Suppressor macrophage treated with lipopolysaccharide for 1 hour (primary cell): ENCODE data around the gene UBIAD1.
"Not testable (repeated sequence)": the region's sequence is repeated elsewhere in the genome, so short reads cannot be mapped to it uniquely, and the experiment has no call there.

ENCODE experiments used
- DNase-seq, 3 donors: peaks; one replicate each; pipeline ENCODE4 v3.0.0-alpha.2; 2020 to 2022

Gene UBIAD1, protein sequence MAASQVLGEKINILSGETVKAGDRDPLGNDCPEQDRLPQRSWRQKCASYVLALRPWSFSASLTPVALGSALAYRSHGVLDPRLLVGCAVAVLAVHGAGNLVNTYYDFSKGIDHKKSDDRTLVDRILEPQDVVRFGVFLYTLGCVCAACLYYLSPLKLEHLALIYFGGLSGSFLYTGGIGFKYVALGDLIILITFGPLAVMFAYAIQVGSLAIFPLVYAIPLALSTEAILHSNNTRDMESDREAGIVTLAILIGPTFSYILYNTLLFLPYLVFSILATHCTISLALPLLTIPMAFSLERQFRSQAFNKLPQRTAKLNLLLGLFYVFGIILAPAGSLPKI

GRCh38 chr1:11272832-11273594 lies at the start of gene UBIAD1:
TSS of gene UBIAD1 (plus strand) at chr1:11273198. CDS start at chr1:11273532, 334 bp downstream.
- DNase-seq: peak; percentile 86 to 97 (median 94)

DNA sequence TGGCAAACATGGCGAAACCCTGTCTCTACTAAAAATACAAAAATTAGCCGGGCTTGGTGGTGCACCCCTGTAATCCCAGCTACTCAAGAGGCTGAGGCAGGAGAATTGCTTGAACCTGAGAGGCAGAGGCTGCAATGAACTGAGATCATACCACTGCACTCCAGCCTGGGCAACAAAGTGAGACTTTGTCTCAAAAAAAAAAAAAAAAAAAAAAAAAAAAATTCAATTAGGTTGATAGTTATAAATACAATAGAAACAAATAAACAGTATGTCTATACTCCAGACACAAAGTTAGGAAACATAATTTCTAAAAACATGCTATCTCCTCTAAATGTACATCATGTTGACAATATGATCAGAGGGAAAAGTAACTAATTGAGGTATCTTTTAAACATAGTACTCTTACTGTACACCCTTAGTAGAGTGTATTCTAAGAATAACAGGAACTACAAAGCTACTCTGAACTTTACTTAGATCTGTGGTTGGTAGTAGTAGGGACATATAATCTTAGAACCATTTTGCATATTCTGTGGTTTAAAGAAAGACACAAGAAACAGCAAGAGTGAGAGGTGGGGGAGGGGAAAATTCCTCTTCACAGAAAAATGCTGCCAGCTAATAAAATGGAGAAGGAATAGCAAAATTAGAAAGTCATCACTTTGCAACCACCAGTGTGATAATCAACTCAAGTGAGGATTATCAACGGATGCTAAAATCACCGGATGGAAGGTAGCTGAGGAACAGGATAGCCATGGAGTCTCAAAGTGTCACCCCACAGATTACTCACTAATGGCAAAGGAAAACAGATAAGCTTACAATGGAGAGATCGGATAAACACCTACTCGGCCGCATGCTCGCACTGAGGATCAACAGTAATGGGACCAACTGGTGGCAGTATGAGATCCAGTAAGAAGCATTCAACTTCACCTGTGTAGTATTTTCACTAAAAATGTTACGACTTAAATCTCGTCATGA lies 45.6 kb upstream of the UBIAD1 start:
- DNase-seq: no peak

- DNase-seq: peak in 2 of 3 donors; percentile 1 to 19
Measured at GRCh38 chr1:11229203-11229602, 43.8 kb upstream of the UBIAD1 start.

DNA sequence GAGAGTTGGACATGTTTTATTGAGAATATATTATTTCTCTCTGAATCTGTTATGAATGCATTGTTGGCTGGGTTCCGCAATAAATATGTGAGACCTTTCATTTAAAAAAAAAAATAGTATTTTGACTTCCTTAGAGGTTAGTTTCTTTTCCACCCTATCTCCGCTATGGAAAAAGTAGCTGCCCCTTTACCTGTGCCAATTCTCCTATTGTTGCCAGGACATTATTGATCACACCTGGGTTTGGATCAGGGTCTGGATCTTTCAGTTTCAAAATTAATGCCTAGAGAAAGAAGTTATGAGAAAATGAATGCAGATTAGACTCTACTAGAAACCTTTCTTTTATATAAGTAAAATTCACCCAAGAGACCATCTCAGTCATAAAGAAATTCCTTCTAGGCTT lies 39.8 kb upstream of the UBIAD1 start:
- DNase-seq: no peak

- no peak for DNase-seq
Measured at GRCh38 chr1:11237356-11237755, 35.6 kb upstream of the UBIAD1 start.

DNA sequence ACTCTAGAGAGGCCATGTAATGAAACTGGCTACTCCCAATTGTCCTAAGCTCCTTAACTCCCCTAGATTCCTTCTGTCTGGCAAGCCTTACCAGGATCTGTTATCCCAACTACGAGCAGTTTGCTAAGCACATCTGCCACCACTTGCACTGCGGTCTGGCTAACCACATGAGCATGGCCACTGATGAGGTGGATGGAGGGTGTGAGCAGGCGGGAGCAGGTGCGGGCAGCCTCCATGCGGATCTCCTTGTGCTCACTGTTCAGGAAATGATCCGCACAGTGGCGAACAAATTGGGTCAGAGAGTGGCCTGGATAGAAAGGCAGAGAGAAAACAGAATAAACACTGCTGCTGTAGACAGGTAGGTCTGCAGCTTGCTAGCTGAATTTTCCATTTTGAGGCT lies 34.7 kb upstream of the UBIAD1 start:
- no peak for DNase-seq

GRCh38 chr1:11245248-11245647 lies 27.8 kb upstream of the UBIAD1 start:
- DNase-seq: no peak

- DNase-seq: no peak
Measured at GRCh38 chr1:11245904-11246719, 26.9 kb upstream of the UBIAD1 start.

DNA sequence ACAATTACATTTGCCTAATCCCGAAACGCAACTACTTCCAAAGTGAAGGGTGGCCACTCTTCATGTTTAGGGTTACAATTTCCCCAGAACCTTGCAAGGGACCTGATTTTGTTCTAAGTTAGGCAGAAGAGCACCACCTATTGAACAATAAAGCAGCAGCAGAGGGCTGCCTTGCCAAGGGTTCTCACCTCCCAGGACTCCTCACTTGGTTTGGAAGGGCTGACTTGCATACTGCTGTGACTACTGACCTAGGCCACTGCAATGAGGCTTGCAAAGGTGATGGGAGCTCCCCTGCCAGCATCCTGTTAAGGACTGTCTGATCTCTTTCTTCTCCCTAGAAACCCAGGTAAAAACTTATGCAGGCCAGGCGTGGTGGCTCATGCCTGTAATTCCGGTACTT lies 24.8 kb upstream of the UBIAD1 start:
- DNase-seq: no peak

DNA sequence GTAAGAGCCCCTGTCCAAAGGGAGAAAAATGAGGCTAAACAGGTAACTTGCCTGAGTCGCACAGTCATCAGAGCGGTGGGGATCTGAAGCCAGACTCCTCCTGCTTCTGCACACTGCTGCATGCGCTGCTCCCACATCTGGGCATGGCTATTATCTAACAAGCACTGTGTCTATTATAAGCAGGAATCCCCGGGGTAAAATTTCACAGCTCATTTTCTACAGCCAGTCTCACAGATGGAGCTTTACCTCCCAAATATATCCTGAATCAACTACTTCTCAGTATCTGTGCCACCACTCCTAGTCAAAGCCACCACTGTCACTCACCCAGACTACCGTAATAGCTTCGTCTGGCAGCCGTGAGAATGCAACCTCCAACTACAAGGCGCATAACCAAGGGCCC lies 20.5 kb upstream of the UBIAD1 start:
- no peak for DNase-seq

DNA sequence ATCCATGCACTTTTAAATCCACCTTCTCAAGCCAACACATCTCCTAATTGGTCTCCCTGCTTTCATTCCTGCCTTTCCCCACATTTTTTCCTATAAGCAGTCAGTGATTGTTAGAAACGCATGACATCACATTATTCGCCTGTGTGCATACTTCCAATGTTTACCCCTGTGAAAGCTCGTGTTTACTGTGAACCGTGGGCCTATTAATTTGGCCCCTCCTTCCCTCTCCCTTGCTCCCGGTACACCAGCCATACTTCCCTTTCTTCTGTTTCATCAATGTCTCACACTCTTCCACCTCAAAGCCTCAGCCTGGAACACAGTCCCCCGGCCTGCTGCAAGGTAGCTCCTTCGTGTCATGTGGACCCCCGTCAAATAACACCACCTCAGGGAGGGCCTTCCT lies 19.8 kb upstream of the UBIAD1 start:
- DNase-seq: no peak

GRCh38 chr1:11256299-11256698 lies 16.7 kb upstream of the UBIAD1 start:
- DNase-seq: no peak

DNA sequence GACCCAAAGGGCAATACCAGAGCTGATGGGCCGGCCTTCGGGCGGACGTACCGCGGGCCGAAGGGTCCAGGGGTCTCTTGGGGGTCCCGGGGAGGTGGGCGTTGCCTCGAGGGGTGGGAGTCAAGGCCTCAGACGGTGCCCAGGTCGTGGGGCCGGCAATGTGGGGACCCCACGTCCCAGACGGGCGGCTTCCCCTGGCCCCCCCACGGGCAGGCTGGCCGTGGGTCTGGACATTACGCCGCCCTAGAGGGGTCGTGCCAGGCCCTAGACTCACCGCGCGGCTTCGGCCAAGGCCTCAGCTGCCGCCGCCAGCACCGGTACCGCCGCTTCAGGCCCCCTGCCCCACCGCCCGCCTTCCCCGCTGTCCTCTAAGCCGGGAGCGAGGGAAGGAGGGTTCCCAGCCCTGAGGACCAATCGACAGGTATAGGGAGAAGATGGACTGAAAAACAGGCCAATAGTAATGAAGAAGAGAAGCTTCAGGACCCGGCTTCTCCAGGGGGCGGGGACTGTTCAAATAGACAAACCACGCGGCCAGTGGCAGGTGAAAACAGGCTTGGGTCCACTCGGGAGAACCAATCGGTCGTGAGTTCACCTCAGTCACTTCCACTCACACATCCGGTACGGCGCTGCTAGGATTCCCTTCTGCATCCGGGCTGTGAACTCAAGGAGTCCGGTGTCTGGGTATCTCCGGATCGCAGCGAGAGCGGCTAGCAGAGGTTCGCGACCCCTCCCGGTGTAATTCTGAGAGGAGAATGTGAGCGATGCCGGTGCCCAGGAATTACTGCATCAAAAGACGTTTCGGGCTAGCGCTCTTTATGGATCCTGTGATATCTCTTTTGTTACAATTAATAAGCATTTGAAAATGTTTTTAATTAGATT lies 10.6 kb upstream of the UBIAD1 start, which contains the start of gene MTOR:
TSS of gene MTOR (minus strand) at position 381 of the 879 bp plus-strand sequence. CDS start 3,142 bp downstream, outside the sequence.
- DNase-seq: peak; percentile 98 to 100 (median 100)

DNA sequence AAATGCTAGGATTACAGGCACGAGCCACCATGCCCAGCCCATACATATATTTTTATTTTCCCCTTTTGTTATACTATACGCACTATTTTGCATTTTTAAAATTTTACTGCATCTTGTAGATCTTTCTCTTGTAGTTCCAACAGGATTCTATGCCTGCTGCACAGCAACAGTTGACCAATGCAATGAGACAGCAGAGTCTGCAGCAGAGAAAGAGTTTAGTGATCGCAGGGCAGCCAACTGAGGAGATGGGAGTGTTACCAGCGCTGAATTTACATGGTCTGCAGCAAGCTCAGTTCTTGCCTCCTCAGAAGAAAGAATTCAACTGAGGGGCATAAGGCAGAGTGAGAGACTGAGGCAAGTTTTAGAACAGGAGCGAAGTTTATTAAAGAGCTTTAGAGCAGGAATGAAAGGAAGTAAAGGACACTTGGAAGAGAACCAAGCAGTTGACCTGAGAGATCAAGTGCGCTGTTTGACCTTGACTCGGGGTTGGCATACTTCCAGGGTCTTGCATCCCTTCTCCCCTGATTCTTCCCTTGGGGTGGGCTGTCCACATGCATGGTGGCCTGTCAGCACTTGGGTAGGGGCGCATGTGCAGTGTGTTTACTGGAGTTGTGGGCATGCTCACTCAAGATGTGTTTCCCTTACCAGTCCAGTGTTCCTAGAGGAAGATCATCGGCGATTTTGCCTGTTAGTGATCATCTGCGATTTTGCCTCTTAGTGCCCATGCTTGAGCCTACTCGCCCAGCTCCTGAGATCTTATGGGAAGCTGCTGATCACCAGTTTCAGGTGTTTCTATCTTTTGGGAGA lies 6.5 kb upstream of the UBIAD1 start:
- no peak for DNase-seq

GRCh38 chr1:11267350-11268337 lies 5.4 kb upstream of the UBIAD1 start:
- not testable (repeated sequence) for DNase-seq

GRCh38 chr1:11272544-11272831 lies 510 bp upstream of the UBIAD1 start:
- no peak for DNase-seq

DNA sequence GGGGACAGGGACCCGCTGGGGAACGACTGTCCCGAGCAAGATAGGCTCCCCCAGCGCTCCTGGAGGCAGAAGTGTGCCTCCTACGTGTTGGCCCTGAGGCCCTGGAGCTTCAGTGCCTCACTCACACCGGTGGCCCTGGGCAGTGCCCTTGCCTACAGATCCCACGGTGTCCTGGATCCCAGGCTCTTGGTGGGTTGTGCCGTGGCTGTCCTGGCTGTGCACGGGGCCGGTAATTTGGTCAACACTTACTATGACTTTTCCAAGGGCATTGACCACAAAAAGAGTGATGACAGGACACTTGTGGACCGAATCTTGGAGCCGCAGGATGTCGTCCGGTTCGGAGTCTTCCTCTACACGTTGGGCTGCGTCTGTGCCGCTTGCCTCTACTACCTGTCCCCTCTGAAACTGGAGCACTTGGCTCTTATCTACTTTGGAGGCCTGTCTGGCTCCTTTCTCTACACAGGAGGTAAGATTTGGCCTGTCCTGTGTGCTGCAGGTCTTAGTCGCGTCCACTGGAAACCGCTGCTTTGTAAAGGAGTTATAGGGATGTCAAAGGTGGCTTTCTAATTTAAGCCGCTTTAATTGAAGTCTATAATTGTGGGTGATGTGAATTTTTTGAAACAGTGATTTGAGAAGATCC lies 717 bp downstream of the UBIAD1 start:
- DNase-seq: no peak

GRCh38 chr1:11279152-11279551 lies 6.2 kb downstream of the UBIAD1 start:
- DNase-seq: no peak

GRCh38 chr1:11279630-11280029 lies 6.6 kb downstream of the UBIAD1 start:
- no peak for DNase-seq
